ENCODE measurements around the gene RETN. TPM values are rescaled to one million over a fixed set of nuclear protein-coding genes. Genes with fewer than 3 reads are reported as not detected.

Gene RETN
- total RNA-seq, 1 experiment from 2014 or later: not detected

GRCh38 chr19:7694499-7694898 is 25.6 kb downstream of the RETN start:
- Histone ChIP-seq H2AFZ (ENCODE audit: low read depth, low read length, poor library complexity, severe bottlenecking) (no peak overlapping the region), H3K9me3 (ENCODE audit: control insufficient read depth in 1 of 2, insufficient read depth in 1 of 2, low read depth in 1 of 2, low read length in 2 of 2) (peaks cover 0 to 5% of the 10 kb centered on the region in 2 experiments; a peak in 1 of 4 replicates), H3K36me3 (ENCODE audit: control insufficient read depth in 1 of 2, insufficient read depth in 2 of 2, low read length in 2 of 2) (no peaks in the 10 kb centered on the region), H3K79me2 (ENCODE audit: insufficient read depth, low read length) (no peaks in the 10 kb centered on the region), H3K27me3 (ENCODE audit: insufficient read depth, low read length) (peaks cover 16% of the 10 kb centered on the region; the same call in 1 of the 2 replicates), H4K20me1 (ENCODE audit: insufficient read depth) (no peaks in the 10 kb centered on the region), H3K4me3 (replicated peaks in 1 of 2; ENCODE audit: low read depth in 1 of 2, low read length in 2 of 2) (no peak overlapping the region), H3K27ac (ENCODE audit: low read depth, low read length) (no peak overlapping the region), H3K9me2 (ENCODE audit: insufficient read depth) (no peaks in the 10 kb centered on the region), H3K9ac (ENCODE audit: low read length) (no peak overlapping the region), H3K4me2 (ENCODE audit: low read length) (no peak overlapping the region), H3K4me1 (ENCODE audit: control insufficient read depth in 1 of 2, insufficient read depth in 2 of 2, low read length in 2 of 2) (no peaks in the 10 kb centered on the region)
- no peak for DNase-seq (ENCODE audit: low read depth, low spot score)
- ATAC-seq: no peak
- intact Hi-C loops (cut with micrococcal nuclease): no loop called here
- no TSS peak for BruUV-seq (replicated peaks)
- POLR2A ChIA-PET: no interaction called here
- no peak for TF ChIP-seq POLR2AphosphoS5 (IDR thresholded peaks at IDR 0.05; ENCODE audit: low read depth, low read length)
- no peak for TF ChIP-seq SP1 (IDR thresholded peaks at IDR 0.05; ENCODE audit: low read depth)
- no peak for TF ChIP-seq CTCF (IDR thresholded peaks at IDR 0.05 in 2 of 3, conservative IDR thresholded peaks at IDR 0.05 in 1 of 3; ENCODE audit: borderline replicate concordance in 1 of 3, insufficient read depth in 1 of 3, low read depth in 2 of 3, low read length in 2 of 3)
- no peak for TF ChIP-seq RAD21 (IDR thresholded peaks at IDR 0.05; ENCODE audit: low read depth)
- TF ChIP-seq, protein P1, sequence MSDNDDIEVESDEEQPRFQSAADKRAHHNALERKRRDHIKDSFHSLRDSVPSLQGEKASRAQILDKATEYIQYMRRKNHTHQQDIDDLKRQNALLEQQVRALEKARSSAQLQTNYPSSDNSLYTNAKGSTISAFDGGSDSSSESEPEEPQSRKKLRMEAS (IDR thresholded peaks at IDR 0.05): no peak
- TF ChIP-seq EZH2phosphoT487 (IDR thresholded peaks at IDR 0.05; ENCODE audit: borderline replicate concordance): no peak
- TF ChIP-seq, protein P2, sequence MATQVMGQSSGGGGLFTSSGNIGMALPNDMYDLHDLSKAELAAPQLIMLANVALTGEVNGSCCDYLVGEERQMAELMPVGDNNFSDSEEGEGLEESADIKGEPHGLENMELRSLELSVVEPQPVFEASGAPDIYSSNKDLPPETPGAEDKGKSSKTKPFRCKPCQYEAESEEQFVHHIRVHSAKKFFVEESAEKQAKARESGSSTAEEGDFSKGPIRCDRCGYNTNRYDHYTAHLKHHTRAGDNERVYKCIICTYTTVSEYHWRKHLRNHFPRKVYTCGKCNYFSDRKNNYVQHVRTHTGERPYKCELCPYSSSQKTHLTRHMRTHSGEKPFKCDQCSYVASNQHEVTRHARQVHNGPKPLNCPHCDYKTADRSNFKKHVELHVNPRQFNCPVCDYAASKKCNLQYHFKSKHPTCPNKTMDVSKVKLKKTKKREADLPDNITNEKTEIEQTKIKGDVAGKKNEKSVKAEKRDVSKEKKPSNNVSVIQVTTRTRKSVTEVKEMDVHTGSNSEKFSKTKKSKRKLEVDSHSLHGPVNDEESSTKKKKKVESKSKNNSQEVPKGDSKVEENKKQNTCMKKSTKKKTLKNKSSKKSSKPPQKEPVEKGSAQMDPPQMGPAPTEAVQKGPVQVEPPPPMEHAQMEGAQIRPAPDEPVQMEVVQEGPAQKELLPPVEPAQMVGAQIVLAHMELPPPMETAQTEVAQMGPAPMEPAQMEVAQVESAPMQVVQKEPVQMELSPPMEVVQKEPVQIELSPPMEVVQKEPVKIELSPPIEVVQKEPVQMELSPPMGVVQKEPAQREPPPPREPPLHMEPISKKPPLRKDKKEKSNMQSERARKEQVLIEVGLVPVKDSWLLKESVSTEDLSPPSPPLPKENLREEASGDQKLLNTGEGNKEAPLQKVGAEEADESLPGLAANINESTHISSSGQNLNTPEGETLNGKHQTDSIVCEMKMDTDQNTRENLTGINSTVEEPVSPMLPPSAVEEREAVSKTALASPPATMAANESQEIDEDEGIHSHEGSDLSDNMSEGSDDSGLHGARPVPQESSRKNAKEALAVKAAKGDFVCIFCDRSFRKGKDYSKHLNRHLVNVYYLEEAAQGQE (IDR thresholded peaks at IDR 0.05; ENCODE audit: low read depth): no peak
- no peak for TF ChIP-seq ELF1 (IDR thresholded peaks at IDR 0.05; ENCODE audit: borderline replicate concordance, low read depth)
- CTCF ChIA-PET: no interaction called here
- RAD21 ChIA-PET (ENCODE audit: low non-redundant PET in 1 of 2, low total read pairs in 2 of 2, uncharacterized antibody in 2 of 2, unreplicated experiment in 2 of 2): no interaction called here
